Myocyte (in vitro differentiated cells): ENCODE measurements around the gene DNAH10. TPM values are rescaled to one million over a fixed set of nuclear protein-coding genes. Genes with fewer than 3 reads are reported as not detected.

Experiments used
- DNase-seq: peaks from one replicate; pipeline ENCODE4 v3.0.0-alpha.2; 2012; ENCODE audit warnings: low read depth
- polyA plus RNA-seq: library from polyadenylated mRNA; unstranded; fragments of >200 nt; gene quantifications from one replicate; pipeline ENCODE4 v1.2.1, GENCODE V29; 2012; ENCODE audit warnings: missing spikeins
- total RNA-seq: library from RNA; depleted of rRNA; stranded (reverse); fragments of >200 nt; gene quantifications from 2 replicates; pipeline ENCODE4 v1.2.3, GENCODE V29; 2014

DNAH10 gene, protein sequence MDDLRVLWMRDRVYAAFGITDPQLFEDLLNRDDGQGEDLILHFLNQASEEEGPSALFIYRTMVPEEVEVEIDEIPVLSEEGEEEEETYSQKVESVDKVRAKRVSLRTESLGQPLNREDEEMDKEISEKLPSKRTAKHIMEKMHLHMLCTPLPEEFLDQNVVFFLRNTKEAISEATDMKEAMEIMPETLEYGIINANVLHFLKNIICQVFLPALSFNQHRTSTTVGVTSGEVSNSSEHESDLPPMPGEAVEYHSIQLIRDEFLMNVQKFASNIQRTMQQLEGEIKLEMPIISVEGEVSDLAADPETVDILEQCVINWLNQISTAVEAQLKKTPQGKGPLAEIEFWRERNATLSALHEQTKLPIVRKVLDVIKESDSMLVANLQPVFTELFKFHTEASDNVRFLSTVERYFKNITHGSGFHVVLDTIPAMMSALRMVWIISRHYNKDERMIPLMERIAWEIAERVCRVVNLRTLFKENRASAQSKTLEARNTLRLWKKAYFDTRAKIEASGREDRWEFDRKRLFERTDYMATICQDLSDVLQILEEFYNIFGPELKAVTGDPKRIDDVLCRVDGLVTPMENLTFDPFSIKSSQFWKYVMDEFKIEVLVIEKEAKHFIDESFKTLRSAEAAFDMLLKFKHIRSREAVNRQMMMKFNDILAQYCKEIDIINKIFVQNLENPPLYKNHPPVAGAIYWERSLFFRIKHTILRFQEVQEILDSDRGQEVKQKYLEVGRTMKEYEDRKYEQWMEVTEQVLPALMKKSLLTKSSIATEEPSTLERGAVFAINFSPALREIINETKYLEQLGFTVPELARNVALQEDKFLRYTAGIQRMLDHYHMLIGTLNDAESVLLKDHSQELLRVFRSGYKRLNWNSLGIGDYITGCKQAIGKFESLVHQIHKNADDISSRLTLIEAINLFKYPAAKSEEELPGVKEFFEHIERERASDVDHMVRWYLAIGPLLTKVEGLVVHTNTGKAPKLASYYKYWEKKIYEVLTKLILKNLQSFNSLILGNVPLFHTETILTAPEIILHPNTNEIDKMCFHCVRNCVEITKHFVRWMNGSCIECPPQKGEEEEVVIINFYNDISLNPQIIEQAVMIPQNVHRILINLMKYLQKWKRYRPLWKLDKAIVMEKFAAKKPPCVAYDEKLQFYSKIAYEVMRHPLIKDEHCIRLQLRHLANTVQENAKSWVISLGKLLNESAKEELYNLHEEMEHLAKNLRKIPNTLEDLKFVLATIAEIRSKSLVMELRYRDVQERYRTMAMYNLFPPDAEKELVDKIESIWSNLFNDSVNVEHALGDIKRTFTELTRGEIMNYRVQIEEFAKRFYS (N-terminal part only)
- 0.16 and 0.36 TPM in 2 replicates for total RNA-seq
- polyA plus RNA-seq = 0.50 TPM

DNA sequence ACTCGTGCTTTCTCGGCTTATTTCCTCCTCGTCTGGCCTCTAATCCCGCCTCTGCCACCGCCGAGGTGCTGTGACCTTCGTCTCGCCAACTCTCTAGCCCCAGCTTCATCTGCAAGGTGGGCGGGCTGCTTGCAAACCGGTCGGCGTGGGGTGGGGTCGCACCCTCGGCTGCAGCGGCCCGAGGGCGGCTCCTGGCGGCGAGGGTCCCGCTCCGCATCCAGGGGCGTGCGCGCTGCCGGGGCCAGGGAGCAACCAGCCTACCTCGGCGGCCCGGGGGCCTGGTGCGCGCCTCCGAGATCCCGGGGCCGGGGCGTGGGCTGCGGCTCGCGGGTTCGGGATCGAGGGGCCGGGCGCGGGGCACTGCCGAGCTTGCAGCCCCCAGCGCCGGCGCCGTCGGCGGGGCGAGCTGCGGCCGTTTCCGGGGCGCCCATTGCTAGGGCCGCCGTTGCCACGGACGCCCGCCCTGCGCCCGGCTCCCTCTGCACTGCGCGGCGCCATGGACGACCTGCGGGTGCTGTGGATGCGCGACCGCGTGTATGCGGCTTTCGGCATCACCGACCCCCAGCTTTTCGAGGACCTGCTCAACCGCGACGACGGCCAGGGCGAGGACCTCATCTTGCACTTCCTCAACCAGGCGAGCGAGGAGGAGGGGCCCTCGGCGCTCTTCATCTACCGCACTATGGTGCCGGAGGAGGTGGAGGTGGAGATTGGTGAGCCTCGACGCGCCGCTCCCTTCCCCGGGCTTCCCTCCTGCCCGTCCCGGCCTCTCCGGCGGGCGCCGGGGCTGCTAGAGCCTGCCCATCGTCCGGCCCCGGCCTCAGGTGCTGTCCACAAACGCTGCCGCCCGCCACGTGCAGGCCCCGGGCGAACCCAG is at the start of gene DNAH10:
Gene DNAH10 (plus strand): TSS at position 461 of the 874 bp plus-strand sequence. CDS start 36 bp downstream, at position 497.
- DNase-seq = no peak

DNA sequence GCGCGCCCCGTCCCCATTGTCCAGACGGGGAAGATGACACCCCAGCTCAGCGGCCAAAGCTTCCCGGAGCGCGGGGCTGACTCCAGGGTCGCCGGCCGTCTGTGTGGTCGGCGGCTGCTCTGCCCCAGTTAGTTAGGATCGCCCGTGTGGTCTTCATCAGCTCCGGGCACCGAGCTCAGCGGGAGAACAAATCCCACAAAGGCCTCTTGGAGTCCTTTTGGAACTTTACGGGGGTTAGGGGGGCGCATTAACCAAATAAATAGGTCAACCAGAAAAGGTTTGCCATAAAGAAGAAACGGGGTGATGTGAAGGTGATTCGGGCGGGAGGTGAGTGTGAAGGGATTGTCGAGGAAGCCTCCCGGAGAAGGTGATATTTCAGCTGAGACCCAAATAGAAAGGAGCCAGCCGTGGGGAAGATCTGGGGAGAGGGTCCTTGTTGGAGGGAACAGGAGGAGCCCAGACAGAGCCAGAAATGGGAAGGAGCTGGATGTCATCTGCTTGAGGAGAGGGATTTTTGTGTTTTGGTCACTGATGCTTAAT is 49.3 kb upstream of the DNAH10 start:
- DNase-seq = no peak

DNA sequence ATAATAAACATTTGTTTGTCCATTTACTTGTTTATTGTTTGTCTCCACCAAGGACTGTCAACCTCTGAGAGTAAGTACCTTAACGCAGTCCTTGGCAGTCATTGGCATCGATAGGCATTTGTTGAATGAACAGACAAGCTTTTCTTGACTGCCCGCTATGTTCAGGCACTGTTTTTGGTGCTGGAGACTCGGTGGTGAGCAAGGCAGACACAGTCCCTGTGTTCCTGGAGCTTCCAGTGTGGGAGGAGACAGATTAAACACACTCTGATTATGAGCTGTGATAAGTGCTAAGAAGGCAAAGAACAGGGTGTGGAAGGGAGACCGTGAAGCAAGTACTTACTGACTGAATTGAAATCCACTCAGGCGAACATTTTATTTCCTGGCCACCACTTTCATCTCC is 48.7 kb upstream of the DNAH10 start:
- DNase-seq = no peak

DNA sequence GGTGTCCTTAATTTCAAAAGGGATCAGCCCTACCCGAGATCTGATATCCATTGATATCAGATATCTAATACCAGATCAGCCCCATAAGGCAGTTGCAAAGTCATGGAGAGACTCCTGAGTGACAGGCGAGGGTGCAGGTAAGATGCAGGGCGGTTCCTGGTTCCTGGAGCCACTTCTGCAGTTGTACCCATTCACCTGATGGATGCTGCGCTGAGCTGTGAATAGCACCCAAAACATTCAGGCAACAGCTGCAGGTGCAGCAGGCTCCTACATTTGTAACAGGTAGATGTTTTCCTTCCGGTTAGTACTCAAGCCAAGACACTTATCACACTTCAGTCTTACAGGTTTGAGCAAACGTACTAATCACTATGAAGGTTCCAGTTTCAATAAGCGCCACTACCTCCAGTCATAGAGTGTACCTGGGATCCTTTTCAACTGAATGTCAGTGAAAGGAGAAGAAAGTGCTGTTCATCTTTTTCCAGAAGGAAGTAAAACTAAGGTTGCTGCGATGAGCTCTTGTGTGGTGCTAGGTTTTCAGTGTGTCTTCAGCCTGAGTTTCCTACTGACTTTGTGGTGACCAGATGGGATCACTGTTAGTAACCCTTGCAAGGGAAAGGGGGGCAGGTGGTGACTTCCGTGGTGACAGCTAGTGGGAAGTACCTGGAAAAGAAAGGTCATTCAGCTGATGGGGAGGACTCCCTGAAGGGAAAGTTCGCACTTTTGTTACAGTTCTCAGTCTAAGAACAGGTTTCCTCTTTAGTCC is 48.1 kb upstream of the DNAH10 start:
- no peak for DNase-seq

DNA sequence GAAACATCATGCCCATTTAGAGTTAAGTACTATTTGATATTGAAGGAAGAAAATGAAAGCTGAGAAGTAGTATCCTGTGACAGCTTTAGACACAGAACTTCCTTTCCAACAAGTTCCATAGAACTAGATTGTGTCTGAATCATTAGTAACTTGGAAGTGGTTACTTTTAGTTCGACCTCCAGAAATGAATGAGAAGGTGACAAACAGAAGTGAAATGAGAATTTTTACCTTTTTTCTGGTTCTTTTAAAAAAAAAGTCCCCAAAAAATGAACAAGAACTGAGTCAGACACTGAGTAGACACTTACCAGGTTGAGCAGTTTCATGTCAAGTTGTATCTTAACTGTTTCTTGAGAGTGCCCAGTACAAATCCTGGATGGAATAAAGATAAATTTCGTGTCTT is 46.9 kb upstream of the DNAH10 start:
- no peak for DNase-seq

DNA sequence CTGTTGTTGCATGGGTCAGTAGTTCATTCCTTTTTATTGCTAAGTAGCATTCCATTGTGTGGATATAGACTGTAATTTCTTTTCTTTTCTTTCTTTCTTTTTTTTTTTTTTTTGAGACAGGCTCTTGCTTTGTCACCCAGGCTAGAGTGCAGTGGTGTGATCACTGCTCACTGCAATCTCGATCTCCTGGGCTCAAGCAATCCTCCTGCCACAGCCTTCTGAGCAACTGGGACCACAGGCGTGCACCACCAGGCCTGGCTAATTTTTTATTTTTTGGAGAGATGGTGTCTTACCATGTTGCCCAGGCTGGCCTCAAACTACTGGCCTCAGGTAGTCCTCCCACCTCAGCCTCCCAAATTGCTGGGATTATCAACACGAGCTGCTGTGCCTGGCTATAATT is 44.8 kb upstream of the DNAH10 start:
- no peak for DNase-seq

DNA sequence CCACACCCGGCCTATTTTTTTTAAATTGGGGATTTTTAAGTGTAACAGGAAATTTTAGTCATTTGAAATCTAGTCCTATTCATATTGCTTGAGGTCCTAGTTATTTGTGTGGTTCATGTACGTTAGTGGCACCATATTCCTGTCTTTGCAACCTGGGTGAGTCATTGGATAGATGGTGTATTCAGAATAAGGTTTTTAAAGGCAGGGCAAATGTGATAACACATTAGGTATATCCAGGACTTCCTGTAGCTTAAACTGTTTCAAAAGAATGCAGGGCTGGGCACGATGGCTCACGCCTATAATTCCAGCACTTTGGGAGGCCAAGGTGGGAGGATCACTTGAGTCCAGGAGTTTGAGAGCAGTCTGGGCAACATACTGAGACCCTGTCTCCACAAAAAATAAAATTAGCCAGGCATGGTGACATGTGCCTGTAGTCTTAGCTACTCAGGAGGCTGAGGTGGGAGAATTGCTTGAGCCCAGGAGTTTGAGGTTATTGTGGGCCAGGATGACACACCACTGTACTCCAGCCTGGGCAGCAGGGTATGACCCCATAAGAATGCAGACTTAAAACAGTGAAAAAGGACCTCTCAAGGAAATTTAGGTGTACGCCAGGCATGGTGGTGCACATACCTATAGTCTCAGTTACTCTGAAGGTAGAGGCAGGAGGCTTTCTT is 41.8 kb upstream of the DNAH10 start:
- peak; percentile 19 for DNase-seq

DNA sequence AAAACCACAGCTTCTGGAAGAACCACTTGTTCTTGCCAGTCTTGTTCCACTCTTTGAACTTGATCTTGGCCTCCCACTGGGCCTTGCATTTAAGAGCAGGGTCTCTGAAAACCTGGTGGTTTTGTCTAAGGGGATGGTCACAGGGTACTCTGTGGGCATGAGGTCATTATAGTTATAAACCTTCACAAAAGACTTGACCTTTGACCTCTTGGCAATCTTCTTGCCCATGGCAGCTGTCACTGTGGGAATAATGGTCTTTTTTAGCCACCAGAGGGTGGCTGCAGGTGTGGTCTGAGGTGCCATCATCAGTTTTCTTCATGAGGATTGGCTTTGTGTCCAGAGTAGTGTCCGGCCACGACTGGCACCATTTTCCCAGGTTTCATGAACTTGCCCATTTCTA is 40.9 kb upstream of the DNAH10 start:
- DNase-seq = peak; percentile 79

DNA sequence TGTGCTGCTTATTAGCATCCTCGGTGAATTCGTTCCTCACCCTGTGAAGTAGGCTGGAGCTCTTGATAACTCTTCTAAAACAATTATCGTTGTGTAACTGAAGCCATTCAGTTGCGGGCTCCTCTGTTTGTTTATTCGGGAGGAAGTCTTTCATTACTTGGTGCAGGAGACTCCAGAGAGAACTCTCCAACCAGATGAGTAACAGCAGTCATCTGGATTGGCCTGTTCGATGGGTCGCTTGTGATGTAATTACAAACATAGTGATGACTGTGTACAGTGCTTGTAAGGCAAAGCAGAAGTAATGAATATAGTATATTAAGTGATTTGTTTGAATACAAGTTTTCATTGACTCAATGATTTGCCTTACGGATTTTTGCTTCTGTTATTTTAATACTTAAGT is 39.1 kb upstream of the DNAH10 start:
- no peak for DNase-seq

DNA sequence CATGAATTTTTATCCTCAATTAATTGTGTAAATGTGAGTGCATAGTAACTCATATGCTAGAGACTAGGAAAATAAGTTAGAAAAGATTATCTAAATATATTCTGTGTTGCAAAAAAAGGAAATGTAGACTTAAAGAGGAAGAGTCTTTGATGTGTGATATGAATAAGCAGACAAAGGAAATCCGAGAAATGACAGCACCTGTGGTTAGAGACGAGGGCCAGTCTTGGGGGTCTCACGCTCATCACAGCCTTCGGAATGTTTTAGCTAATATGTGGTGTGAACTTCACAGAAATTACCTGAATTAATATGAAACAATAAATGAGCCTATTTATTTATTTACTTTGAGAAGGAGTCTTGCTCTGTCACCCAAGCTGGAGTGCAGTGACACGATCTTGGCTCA is 38.3 kb upstream of the DNAH10 start:
- DNase-seq = no peak

DNA sequence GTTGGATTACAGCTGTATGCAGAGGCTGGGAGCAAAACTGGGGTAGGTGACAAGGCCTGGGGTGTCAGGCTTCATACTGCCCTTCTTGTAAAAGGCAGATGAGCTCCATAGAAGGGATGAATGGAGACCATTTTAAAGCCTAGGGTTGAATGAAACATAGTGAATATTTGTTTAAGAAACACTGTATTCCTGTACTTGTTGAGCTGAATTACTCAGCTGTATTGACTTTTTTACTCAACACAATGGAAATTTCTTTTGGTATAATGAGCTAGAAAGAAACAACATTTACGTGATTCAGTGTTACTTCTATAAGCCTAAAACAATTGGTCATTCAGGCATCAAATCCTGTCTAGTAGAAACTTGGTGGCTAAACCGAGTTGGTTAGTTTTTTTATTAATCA is 35.9 kb upstream of the DNAH10 start:
- DNase-seq = no peak

DNA sequence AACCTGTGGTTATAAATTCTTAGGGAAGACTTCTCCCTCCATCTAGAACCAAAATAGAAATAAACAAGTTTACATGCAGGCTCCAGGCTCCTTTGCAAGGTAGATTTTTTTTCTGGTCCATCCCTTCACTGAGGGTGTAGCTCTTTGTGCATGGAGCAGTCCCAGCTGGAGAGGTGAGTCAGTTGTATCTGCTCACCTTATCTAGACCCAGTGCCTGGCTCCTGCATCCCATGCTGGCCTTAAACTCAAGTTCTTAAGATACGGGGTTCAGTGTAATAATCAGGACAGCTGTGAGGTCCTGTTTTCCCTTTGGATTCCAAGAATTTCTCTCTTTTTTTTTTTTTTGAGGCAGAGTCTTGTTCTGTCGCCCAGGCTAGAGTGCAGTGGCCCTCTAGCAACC is 35.1 kb upstream of the DNAH10 start:
- no peak for DNase-seq

DNA sequence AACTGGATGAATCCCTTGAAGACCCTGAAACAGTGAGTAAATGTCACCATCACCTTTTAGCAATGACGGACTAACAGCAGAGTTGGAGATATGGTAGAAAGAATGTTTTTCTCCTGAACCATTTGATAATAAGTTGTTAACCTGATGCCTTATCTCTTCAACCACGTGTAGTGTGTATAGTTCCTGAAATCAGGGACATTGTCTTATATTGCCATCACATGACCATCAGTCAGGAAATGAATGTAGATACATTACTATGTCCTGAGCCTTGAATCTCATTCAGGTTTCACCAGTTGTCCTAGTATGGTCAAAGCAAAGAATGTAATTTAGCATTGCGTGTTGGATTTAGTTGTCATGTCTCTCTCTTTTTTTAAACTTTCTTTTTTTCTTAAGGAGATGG is 34.2 kb upstream of the DNAH10 start:
- no peak for DNase-seq

DNA sequence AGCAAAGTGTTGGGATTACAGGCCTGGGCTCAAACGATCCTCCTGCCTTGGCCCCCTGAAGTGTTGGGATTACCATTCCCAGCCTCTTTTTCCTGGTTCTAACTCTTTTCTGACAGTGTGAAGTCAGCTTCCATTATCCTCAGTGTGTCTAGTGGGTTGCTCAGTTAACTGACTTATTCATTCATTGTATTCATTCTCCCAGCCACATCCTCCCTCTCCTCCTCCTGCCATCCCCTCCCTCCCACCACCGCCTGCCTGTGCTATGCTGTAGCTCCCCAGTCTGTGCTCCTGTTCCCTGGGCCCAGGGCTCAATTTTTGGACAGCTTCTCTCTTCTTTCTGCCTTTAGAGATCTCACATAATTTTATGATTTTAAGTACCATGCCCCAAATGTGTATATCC is 30.5 kb upstream of the DNAH10 start:
- DNase-seq = no peak

DNA sequence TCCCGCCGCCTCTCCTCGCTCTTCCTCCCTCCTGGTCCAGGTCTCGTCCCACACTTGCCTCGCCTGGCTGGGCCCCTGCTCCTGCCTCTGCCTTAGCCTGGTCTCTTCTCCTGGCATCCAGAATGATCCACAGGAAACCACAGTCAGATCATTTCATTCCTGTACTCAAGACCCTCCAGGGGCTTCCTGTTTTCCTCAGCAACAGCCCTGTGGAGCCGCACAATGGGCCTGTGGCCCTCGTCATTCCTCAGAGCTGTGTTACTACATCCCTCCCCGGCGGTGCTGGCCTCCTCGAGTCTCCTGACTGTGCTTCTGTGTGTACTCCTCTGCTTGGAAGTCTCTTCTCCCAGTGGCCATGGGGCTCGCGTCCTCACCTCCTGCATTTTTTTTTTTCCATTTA is 29.9 kb upstream of the DNAH10 start:
- no peak for DNase-seq

DNA sequence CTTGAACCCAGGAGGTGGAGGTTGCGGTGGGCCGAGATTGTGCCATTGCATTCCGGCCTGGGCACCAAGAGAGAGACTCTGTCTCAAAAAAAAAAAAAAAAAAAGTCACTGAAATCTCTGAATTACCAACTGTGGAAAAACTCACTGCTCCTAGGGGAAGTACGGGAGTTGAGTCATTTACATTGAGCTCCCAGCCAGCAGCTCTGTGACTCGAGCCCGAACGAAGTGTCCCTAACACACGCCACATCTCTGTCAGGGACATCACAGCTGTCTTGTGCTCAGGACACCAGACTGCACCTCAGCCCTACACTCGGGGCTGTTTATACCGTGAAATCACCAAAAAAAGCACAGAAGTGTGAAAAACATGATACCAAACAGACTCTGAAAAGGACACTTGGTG is 28.9 kb upstream of the DNAH10 start:
- no peak for DNase-seq

DNA sequence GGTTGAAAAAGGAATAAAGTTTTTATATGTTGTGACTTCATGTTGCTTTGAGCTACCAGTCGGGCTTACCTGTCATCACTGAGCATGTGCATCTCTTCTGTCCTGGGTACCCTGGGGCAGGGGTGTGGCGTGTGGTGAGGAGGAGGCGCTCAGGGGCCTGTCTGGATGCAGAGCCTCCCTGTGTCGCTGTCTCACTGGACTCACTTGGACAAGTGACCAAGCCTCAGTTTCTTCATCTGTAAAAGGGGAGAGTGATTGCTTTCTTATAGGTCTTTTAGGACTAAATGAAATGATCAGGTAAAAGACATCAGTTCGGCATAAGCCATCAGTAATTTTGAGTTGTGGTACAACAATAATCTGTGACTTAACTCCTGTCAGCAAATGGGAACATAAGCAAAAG is 27.8 kb upstream of the DNAH10 start:
- no peak for DNase-seq

DNA sequence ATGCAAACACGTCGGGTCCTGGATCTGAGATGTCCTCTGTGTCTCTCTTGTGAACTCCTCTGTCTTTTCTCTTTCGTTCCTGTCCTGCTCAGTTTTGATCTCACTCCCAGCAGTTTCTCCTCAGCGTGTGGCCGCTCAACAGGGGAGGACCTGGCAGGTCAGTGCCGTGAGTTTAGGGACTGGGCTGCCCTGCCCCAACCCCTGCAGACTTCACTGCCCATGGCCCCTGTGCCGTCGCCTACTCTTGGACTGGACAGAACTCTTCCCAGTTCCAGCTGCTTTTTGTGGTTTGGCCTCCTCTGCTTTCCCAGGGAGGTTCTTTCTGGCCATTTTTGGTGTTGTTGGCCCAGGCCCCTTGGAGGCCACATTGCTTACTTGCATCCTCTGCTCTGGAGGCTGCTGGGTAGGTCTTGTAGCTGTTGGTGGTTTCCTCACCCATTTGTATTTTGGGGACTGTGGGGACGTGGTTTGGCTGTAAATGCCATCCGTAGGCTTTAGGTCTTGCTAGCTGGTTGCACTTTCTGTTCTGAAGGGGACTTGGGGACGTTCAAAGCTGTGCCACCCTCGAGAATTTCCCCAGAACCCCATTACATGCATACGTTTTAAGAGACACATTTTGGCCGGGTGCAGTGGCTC is 20.0 kb upstream of the DNAH10 start:
- peak; percentile 78 for DNase-seq
